T-helper 2 cell treated with Interferon-gamma antibody and Interleukin-4, amounts not matched to agents 100 ng/mL and 5 ng/mL, for 36 hours (primary cell): ENCODE measurements around the gene AGAP1. TPM values are rescaled to one million over a fixed set of nuclear protein-coding genes. Genes with fewer than 3 reads are reported as not detected.

Experiments used
- intact Hi-C: fragments of 100-400 bp; cut with micrococcal nuclease; formaldehyde crosslinking; loops from one replicate; pipeline ENCODE4 v1.15.1; 2023
- total RNA-seq: library from RNA; stranded (reverse); gene quantifications from 2 replicates; pipeline ENCODE4 v1.2.3, GENCODE V29; 2022

Gene AGAP1
- total RNA-seq, 1 donor from 2014 or later, result 1.4 TPM

DNA sequence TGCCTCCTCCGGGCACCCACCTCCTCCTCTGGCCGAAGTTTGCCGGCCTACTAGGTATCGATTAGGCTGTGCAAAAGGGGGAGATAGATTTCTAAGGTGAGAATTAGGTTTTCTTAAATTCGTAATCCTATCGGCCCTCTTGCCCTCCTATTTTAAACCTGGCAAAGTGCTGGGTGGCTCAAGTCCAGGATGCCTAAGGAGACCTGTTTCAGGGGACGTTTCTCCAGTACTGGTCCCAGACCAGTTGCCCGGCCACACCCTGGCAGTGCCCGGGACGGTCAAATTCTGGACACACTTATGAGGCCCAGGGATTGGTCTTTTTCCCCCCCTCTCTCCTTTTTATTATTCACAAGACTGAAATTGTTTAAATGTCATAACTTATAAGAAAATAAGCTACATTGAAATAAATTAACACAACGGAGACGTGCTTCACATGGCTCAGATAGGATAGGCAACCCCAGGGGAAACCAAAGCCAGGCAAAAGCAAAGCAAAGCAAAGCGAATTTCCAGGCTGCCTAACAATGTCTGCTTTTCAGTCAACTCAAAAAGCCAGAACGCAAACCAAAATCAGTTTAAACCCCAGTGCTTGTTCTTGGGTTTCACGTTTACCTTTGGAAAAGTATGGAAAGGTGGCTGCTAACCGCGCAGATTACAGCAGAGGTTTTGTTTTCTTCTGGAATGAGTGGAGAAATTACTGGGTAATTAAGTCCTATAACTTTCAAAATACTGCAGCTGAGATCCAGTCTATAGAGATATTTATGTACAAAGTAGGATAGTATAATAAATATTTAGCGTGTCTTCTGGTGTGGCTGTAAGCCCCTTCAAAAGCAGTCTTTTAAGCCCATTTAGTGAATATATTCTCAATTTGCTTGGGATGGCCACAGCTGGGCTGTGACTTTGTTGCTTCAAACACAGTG lies 671.3 kb downstream of the AGAP1 start:
- intact Hi-C loops, result loop anchor here (2.0 kb wide), 1 partner anchor 16 kb away; no protein-coding TSS in a partner anchor

DNA sequence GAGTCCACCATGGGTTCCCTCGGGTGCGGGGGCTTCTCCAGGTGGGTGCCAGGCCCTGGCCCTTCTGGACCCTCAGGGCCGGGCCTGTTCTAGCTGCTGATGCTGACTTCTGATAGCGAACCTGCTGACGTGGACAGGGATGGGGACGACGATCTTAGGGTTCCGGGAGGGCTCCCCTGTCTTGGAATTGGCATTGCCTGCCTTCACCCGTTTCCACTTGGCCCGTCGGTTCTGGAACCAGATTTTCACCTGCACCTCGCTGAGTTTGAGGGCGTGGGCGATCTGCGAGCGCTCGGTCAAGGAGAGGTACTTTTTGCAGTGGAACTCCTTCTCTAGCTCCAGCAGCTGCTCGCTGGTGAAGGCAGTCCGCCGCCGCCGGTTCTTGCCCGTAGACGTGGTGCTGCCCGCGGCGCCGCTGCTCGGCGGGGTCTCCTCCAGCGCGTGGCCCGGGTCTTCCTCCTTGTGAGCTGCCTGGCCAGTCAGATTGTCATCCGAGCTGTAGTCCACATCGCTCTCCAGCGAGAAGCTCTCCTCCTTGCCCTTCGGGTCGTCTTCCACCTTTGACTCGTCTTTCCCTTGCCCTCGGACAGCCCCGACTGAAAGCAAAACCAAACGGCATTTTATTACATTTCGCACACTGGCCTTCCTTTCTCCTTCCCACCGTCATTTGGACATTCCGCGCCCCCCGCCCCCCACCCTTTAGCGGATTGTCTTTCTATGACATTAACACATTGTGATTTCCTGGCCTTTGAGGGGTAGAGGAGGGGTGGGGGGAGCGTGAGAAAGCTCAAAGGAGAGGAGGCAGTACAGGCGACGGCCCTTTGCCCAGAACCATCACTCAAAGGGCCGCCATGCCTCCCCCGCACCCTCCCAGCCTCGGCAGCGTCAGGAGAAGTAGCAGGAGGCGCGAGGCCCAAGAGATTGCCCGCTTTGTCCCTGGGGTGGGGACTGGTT lies 672.3 kb downstream of the AGAP1 start:
- intact Hi-C loops, result loop anchor here (2.0 kb wide), 1 partner anchor 15 kb away; no protein-coding TSS in a partner anchor

DNA sequence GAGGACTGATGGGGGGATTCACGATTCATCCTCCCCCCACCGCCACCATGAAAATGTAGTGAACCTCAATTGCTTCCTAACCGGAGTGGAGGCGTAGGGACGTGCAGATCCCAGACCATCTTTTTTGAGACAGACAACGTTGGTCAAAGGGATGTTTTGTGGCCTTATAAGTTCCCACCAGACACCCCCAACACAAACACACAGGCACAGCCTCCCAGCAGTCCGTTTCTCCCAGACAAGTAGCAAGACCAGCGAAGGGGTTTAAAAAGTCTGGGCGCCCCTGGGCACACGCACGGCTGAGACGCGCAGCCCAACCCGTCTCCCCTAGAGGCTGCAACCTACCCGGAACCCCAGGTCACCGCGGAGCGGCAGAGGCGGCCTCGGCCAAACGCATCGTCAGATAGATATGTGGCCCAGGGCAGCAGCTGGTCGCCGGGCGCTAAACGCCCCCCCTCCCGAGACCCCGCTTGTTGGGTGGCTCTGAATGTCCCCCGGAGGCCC lies 673.0 kb downstream of the AGAP1 start:
- intact Hi-C loops, result no loop called here

DNA sequence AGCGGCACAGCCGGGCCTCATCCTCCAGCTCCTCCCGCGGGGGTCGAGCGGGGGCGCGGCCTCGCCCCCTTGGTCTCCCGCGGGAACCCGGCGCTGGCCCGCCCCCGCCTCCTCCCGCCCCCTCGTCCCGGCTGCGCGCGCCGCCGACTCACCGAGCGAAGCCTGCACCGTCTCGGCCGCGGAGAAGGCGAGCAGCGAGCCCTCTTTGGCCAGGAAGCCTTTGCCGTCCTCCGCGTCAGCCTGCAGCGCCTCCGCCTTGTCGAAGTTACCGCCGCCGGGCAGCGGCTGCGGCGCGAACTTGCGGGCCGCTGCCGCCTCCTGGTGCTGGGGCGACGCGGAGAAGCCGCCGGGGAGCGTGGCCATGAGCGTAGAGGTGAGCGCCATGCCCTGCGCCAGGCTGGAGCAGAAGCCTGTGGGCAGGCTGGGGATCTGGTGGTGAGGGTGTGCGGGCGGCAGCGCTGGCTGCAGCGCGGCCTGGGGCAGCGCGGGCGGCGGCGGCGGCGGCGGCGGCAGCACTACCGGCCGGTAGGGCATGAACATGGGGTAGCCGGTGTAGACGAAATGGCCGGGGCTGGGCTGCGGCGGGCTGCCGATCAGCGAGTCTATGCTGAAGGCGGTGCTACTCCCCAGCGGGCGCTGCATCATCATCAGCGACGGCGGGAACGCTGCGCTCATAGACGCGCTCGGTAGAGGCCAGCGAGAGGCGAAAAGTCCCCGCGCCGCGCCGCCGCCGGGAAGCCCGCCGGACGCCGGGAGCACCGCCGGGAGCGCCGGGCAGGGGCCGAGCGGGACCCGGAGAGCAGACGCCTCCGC lies 673.7 kb downstream of the AGAP1 start:
- intact Hi-C loops, result no loop called here

DNA sequence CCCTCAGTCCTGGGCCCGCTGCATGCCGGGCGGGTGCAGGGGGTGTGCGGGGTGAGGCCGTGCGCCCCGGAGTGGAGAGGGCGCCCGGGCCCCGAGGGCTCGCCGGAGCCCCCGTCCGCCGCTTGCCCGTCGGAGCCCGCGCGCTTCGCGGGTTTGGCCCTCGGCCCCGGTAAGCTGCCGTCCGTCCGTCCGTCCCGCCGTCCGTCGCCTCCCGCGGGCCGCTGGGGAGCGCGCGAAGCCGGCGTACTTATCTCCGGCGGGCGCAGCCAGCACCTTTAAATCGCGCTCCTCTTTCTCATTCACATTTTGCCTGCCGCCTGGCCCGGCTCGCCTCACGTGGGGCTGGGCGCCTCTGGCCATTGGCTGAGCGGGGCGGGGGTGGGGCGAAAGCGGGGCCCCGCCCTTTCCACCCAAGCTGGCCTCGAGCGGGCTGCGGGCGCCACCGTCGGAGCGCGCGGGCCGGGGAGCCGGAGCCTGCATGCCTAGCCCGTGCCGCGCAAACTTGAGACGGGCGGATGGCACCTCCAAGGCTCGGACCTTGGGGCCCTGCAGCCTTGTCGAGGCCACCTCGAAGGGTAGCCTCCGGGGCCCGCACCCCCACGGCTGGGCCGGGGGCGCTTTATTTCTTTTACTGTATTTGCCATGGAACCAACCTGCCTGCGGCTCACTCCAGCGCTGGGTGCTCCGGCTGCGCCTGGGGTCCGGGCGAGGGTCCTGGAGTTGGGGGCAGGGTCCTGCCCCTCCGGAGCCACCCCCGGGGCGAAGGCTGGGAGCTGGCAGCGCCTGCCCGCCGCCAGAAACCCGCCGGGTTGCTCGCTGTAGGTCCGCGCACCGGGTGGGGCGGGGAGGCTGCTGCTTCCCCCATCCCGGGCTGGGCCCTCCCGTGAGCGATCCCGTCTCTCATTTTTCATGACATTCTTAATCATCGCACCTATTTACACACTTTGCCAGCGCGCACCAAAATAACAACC lies 674.6 kb downstream of the AGAP1 start, which contains the start of gene GBX2:
Gene GBX2 (minus strand): TSS at position 277 of the 971 bp plus-strand sequence. CDS start 415 bp downstream, outside the sequence.
- intact Hi-C loops, result no loop called here

DNA sequence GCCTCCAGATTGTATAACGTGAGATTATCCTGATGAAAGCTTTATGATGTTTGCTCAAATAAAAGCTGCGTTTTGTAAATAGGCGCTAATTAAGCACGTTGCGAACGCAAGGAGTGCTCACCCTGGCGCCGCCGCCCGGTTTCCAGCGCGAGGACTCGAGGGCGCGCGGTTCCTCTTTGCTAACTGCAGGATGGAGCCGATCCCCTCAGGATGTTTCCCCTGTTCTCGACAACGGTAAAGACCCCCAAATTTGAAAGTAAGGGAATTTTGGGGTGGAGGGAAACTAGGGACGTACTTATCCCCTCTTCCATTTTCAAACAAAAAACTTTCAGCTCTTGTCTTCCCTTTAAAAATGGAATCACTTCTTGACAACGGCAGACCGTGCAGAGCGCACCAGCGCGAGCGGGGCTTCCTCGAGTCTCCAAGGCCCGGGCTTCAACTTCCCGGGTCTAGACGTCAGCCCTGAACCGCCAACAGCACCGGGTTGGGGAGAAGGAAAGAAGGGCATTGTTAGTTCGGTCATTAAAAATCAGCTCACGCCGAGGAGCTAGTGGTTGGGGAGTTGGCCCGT lies 675.4 kb downstream of the AGAP1 start:
- intact Hi-C loops, result no loop called here

DNA sequence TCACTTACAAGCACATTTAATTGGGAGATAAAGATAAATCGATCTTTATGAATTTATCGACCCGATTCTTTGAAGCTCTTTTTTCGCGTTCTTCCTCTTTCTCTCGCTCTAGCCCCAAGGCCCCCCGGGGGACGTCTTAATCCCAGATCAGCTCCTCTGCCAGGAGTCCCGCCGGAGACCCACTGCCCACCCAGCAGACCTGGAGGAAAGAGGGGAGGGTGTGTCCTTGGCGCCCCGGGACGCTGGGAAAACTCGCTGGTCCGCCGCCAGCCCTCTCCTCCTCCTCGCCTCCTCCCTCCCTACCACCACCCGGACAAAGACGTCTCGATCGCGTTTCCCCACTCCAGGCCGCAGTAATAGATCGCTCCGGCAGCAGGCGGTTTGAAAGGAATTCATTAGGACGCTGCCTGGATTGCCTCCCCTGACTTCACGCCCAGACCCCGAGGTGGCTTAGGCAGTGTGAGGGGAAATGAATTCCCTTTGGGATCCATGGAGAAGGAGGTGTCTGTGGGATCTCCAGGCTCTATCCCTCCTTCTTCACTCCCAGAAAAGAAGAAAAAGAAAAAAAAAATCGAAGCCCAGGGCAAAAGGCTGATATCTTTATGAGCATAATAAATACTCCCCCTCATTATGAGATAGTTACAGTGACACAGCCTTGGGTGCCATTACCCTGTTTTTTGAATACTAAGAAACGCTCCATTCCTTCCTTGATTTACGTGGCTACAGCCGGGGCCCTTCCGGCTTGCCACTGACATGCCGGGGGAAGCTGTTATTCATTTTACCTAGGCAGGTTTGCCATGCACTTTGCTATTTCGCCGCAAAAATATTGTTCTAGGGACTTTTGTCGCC lies 676.1 kb downstream of the AGAP1 start:
- intact Hi-C loops, result loop anchor here (10.0 kb wide), 1 partner anchor 495 kb away; no protein-coding TSS in a partner anchor

DNA sequence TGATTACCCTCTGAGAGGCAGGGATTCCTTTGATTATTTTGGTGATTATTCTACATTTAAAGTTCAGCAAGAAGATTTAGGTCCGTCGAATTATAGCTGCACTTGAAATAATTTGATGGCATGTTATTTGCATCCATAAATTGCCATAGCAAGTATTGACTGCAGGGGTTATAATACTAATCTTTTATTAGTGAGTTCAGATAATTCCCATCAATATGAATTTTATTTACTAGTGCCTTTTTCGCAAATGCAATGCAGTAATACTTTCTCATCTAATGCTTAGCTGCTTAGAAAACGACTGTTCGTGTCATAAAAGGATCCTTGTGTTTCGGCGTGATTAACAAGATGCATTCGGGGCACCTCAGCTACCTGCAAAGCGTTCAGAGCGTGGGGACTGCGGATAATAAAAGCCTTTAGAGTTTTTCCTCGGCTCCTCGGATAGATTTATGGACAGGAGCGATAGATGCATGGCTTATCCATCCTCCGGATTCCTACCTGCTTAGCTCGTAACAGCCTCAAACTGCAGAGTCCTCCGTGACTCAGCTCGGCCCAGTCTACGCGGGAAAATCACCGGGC lies 676.8 kb downstream of the AGAP1 start:
- intact Hi-C loops, result loop anchor here (10.0 kb wide), 1 partner anchor 496 kb away; no protein-coding TSS in a partner anchor

DNA sequence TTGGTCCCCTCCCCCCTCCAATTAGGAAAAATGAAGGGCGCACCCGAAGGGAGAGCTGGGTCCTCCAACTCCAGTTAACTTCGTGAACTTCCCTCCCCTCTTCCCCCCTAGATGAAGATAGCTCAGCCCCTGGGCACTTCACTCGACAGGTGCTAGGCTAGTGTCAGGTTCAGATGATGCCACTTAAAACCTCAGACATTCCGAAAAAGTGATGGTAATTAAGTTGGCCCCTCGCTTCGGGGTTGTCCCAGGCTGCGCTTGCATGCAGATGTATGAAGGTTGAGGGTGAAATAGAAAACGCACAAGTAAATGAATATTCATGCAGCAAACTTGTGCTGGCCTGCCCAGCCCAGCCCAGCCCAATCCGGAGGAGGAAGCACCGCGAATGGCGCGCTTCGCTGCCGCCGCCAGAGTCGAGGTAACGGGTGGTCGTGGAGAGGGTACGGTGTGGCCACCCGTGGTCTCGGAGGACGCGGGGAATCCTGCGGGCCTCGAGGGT lies 677.4 kb downstream of the AGAP1 start:
- intact Hi-C loops, result loop anchor here (10.0 kb wide), 1 partner anchor 496 kb away; no protein-coding TSS in a partner anchor

DNA sequence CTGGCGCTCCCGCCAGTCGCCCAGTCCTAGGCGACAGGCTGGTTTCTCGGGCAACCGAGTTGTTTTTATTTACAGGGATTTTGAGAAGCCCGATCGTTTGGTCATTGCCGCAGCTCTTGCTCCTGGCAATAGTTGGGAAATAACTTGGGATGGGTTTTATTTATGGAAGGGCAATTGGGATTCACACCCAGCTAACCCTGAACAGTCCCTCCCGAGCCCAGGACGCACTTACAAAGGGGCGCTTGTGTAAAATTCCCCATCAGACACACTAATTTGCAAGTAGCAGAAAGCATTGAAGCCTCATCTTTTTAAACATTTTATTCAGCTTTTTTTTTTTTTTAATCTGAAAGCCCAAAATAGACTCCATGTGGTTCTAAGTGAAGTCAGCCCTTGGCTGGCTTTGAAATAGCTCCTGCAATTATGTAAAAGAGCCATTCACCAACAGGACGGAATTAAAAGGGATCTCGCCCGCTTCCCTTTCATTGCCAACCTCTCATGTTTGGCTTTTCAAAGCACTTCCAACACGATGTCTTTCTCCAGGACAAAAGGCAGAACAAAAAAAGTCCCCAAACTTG lies 677.9 kb downstream of the AGAP1 start:
- intact Hi-C loops, result loop anchor here (10.0 kb wide), 1 partner anchor 497 kb away; no protein-coding TSS in a partner anchor

DNA sequence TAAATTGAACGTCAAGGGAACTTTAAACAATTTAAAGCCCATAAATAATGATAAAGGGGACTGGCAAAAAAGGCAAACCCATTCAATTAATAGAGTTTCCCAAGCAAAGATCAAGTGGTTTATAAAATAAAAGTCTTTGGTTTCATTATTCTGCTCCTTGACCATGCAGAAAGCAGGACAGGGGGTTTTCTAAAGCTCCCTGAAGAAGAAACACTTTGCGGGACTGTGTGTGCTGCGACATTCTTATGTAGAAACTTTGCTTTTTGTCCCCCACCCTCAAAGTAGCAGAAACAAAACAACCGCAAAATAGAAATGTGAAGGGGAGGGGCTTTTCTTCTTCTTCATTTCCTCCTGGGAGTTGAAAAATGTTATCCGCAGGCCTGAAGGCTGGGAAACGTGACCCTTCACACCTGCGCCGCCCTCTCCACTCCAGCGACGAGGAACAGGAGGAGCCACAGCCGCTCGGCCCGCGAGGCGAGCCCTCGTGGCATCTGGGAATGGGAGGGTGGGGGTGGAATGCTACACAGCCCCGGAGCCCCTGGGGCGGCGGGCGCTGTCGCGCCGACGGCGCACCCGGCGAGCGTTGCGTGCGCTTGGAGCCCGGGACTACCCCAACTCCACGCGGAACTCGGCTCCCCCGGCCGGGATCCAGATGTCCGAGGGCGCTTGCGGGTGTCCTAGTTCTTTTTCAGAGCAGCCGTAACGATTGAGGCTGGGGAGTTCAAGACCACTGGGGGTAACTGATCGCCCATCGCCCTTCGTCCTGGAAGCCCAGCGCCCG lies 678.6 kb downstream of the AGAP1 start:
- intact Hi-C loops, result loop anchor here (10.0 kb wide), 1 partner anchor 498 kb away; no protein-coding TSS in a partner anchor

DNA sequence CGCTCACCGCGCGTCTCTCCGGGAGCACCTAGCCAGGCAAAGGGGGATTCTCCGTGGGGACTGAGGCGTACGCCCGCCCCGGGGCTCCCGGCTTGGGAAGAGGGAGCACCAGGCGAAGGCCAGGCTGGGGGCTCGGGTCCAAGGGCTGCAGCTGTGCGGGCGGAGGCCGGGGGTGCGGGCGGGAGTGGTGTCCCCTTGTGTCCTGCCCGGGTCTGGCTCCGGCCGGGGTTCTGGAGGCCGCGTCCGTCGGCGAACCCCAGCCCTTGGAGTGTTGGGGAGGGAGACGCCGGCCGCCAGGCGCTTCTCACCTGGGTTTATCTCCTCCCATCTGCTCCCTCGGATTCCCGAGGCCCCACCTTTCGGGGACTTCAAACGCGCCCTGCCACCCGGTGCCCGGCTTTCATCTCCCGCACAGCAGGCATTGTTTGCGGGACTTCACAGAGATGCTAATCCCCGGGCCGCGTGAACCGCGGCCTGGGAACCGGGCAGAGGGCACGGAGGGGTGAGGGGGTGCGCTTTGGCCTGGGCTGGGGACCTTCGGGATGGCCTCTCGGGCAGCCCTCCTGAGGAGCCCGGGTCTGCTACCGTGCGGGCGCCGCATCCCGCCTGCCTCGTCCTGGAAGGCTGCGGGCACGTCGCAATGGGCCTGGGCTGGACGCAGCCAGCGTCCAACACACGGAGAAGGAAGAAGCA lies 679.3 kb downstream of the AGAP1 start:
- intact Hi-C loops, result loop anchor here (10.0 kb wide), 1 partner anchor 498 kb away; no protein-coding TSS in a partner anchor

DNA sequence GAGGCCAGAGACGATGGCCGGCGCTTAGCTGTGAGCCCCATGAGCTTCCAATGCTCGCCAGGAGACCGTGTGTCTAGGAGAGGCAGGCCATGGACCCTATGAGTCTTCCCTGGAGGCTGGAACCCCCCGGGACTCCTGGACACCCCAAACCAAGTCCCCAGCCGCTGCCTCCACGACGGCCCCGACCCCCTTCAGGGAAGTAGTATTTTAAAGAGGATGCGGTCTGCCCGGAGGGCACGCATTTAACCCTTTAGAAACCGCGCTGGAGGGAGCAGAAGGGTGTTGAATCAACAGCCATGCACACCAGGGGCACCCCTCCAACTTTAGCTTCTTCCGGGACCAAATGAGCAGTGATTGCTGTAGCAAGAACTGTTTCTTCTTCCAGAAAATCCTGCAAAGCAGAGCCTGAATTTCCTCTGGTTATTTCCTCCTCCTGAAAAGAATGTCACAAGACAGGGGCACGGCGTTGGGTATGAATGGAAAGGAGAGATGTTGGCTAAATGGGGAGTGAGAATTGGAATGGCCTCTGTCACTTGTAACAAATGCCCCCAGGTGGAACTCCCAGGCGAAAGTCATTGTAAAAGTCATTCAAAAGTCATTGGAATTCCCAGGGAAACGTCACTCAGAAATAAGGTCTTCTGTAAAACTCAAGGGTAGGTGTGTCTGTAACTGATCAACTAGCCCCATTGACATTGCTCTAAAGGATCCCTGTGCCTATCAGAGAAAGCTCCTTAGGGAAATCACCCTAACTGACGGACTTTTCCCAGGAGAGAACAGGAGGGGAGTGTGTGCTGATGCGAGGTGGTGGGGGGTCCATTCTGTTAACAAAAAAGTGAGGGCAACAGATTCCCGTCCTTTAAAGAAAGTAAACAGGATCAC lies 680.1 kb downstream of the AGAP1 start:
- intact Hi-C loops, result loop anchor here (10.0 kb wide), 1 partner anchor 499 kb away; no protein-coding TSS in a partner anchor

DNA sequence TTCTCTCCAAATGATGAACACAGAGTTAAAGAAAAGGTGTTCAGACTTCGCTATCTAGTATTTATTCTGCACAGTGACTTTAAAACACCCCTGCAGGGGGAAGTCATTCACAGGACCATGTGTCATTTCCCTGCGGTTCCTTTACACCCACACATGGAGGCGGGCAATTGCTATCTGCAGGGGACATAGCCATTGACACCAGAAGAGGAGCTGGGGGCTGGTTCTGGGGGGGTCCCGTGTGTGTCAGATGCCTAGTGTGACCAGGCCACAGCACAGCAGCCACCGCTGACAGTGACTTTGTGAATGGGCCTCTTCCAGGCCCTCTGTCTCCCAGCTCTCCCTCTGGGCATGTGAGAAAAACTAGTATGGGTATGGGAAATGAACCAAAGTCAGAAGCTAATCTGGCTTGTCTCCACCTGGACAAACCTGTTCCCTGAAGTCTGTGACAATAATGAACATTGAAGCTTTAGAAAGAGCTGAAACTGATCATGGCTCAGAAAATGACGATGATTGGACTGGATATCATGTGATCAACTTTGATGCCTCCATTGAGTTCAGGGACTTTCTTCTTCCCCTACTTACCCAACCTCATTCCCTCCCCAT lies 681.8 kb downstream of the AGAP1 start:
- intact Hi-C loops, result loop anchor here (10.0 kb wide), 1 partner anchor 501 kb away; no protein-coding TSS in a partner anchor
